CD4-positive, alpha-beta T cell treated with Interleukin-12 subunit alpha and Interleukin-12 subunit beta, for 1 hour (primary cell): ENCODE measurements around the gene MEIS2.

Source experiments
- DNase-seq: peaks from one replicate; pipeline ENCODE4 v3.0.0-alpha.2; 2020

MEIS2 gene

DNA sequence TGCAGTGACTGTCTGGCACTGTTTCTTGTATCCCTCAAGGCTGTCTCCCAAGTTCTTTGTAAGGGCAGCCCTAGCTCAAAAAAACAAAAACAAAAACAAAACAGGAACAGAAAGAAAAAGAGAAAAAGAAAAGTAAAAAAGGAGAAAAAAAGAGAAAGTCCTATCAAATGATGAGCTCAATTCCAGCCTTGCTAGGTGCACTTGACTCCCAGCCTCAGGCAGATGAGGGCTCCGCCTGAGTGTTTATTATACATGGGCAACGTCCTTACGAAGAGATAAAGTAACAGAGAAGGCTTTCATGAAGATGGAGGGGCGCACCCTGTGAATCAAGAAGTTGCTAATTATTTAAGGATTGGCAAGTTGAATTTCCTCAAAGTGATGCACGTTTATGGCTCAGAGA is 175.3 kb downstream of the MEIS2 start:
- no peak for DNase-seq

DNA sequence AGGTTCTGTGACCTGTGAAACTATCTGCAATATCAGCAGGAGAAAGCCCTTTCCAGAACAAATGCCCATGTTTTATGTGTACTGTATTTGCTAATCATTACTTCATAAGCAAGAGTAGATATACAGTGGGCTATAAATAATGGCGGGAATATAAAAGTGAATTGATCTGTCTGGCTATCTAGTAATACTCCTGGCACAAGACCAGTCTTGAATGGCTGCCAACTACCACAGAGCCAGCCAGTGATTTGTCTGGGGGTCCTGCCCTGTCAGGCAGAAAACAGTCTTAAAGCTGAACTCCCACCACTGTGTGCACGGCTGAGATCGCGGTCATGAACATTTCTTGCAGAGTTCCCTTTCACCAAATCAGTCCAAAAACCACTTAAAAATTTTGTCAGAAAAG is 176.3 kb downstream of the MEIS2 start:
- DNase-seq, result no peak

DNA sequence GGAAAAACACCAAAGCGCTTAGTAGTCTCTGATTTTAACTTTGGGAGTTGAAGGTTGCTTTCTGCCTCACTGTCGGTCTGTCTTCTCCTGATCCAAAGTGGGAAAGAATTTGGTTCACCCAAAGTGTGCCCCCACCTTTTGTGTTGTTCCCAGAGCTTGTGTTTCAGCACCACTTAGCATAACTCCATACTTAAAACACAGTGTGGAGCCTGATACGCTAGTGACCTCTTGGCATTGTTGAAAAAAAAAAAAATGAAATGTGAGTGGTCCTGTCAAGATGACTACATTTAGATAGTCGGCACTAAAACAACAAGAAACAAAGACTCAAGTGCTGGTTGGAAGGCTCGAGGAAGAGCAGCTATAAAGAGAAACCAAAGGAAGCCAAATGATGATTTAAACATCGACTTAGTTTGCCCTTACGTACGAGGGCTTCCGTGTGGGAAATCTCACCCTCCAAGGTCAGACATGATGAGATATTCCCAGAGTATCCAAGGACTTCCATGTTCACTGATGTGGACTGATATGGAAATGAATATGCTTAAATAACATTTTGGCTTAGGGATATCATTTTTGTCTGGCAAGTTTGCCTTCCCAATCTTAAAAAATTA is 178.8 kb downstream of the MEIS2 start:
- DNase-seq, result no peak

DNA sequence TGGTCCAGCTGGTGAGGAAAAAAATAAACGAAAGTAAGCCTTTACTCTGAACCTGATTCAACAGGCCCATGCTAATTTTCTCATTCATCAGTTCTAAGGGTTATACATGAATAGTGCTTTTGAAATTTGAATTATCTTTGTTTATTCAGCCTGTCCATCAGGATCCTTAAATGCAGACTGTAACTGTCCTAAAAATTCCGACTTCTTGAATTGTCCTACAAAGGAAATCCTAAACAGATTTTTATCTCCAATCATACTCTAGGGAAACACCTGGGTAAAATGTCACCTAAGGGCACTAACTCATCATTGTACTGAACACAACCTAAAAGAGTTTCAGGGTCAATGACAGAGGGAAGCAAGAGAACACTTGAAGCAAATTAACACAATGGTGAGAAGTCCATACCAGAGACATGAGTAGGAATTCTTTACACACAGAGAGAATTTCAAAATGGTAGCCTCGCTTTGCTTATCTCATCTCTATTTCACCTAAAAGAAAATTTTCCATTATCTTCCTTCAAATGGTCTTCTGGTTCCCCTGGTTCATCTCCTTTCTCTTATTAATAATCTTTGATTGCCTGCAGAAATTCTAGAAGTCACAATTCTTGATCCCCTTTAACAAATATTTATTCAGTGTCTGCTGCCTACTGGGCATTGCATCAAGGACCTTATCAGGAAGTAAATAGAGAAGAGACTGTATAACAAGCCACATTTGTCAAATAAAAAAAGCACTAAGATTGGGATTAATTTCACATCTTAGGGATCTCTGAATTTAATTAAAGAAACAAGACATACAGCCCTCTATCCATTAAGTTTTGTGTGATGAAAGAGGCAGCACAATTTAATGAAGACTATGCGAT is 182.7 kb downstream of the MEIS2 start:
- no peak for DNase-seq

DNA sequence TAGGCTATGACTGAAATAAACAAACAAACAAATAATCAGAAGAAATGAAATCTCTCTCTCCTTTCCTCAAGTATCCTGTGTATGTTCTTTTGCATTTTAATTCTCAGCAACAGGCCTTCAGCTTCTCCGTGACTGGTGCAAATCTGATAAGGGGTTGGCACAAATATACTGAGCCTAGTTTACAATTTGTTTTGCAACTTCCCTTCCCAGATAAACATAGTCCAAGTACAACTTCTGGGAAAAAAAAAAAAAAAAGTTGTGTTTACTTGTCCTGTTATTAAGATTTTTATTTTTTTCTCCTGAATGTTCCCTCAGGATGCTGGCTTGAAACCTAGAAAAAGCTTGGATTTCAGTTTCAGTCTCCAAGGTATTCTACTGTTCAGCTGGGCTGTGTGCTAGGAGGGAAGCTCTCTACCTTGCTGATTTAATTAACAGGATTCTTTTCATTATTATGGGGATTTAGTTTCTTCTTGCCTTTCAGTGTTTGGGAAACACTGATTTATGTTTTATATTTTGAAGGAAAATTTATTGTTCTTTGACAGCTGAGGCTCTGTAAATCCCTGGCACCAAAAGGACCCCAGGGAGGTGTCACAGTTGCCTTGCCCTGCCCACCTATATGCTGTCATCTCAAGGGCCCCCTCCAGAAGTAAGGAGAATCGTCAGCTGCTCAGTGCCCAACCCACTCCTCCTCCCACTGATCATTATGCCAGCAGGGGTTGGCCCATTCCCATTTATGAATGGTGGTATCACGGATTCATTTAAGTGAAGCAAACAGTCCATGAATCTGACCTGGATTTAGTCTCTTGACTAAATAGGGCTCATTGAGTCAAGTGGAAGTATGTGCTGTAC is 185.2 kb downstream of the MEIS2 start:
- DNase-seq, result no peak

DNA sequence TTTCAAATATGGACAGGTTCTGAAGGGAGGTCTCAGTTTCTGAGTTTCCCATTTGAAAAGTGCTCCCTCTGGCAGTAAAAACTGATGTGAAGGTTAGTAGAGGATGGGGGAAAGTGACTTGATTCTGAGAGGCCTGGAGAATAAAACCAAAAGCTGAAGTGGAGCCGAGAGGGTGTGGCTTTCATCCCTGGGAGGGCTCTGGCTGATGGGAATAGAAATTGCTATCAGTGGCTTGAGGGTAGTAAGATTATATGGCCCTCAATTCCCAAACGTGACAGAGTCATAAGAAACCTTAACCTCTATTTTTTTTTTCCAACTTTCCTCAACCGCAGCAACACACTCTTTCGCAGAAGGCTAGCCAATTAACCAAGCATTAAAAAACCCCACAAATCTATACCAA is 185.9 kb downstream of the MEIS2 start:
- no peak for DNase-seq

DNA sequence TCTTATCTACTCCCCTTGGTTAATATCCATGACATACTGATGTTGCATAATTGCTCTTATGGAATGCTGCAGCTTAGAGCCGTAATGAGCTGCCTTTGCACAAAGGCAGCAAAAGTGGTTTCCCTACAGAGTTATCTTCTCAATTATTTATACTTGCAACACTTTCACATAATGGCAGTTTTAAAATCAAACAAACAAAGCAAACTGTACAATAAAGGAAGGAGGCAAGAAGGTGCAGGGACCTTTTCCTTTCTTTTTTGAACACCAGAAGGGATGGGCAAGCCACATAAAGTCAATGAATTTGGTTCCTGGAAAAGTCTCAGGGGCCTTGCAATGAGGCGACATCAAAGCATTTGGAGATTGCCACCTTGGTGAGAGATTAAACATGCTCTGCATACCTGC is 188.0 kb downstream of the MEIS2 start:
- no peak for DNase-seq

DNA sequence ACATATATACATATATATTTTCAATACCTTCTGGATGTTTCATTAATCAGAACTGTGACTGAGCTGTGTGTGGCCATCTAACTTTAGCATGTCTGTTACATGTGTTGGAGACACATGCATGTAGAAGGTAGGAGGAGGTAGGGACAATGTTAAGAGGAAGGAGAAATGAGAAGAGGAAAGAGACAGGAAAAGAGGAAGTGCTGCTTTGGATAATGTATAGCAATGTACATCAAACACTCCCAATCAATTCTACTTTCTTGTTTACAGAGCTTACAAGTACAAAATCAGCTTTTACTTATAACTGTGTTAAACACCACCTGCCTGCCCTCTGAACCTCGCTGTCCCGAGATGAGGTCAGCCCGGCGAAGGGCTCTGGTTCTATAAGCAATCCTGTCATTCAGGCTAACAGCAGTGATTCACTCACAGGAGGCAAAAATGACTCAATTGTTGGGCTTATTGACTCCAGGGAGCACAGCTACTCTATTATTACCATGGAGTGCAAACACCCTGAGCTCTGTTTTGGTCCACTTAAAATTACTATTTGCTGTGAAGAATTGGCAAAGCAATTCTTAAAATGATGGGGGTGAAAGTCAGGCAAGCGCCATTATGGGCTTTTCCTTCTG is 188.9 kb downstream of the MEIS2 start:
- DNase-seq, result no peak

DNA sequence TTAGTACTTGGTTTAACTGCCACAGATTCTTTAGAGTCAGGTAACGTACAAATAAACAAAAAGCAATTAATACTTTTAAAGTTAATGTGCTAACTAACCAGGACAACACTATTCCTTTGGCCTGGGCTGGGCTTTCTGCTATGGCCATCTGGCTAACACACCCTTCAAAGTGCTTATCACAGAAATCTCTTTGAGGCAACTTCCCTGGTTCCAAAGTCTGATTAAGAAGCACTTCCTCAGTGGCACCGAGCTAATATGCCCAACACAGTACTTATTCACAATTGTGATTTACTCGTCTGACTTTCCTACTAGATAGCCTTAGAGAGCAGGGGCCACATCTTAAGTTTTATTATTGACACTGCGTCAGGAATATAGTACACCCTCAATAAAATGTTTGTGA is 191.4 kb downstream of the MEIS2 start:
- no peak for DNase-seq

DNA sequence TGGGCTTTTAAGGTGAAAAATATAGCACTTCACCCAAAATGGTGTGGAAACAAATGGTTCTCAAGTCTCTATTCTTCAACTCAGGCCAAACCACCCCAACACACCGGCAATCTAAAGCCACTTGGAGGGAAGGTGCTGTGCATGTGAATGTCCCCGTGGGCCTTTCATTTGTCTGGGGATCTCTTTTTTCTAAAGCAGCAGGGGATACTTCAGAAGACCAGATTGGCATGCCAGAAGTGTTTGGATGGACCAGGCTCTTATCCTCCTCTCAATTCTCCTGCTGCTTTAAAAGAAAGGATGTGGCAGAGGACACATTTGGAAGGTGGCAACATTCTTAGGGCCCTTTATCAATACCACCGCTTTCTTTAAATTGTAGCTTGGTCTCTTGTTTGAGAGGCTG is 193.1 kb downstream of the MEIS2 start:
- DNase-seq, result no peak

DNA sequence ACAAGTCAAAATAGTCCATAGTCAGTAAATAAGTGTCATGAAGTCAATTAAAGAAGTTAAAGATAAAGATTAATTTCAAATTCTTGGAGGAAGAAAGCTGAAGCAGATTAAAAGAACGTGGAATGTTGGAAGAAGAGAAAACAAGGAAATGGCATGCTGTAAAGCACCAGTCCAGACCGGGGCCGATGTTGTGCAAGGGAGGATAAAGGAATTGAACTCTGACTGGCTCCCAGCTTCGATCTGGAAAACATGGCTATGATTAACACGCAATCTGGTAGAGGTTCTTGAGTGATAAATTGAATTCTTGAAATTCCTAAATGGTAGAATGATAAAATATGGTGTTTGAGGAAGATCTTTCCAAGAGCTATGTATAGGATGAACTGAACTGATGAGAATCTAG is 194.4 kb downstream of the MEIS2 start:
- DNase-seq, result no peak

DNA sequence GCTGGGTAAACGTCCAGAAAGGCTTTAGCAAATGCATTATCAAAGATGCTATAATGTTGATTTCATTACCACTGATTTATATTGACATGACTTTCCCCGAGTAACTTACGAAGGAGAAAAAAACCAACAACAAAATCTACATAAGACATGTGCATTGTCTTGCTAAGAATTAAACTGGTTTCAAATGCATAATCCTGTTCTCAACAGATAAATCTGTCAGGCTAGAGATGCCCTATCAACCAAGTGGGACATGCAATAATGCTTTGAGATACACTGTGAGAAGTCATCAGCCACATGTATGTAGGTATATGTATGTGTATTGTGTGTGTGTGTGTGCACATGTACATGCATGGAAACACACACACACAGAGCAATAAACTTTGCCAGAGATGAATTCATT is 195.6 kb downstream of the MEIS2 start:
- no peak for DNase-seq

DNA sequence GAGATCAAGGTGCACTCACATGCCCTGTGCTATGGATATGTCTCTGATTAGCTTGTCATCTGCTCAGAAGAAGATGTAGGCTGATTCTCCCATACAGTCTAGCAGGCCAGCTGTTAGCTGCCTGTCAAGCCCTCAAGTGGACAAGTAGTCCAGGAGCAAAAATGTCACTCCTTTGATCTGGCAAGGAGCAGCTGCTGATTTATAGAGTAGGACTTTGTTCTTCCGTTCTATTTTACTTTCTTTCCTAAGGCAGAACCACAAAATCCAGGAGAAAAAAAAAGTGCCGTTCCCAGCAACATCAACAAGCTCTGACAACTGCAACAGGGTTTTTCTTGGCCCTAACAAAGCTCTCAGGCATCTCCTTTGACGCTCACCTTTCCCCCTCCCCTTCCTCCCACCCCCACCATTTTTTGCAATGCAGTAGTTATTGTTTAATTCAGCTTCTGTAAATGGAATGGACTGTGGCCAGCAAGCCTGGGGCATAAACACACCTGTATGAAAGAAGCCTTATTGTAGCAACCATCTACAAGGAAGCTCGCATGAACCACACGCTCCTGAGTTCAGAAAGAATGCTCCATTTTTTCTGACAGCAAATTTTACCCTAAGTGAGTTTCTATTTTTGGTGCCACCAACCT is 196.3 kb downstream of the MEIS2 start:
- no peak for DNase-seq

DNA sequence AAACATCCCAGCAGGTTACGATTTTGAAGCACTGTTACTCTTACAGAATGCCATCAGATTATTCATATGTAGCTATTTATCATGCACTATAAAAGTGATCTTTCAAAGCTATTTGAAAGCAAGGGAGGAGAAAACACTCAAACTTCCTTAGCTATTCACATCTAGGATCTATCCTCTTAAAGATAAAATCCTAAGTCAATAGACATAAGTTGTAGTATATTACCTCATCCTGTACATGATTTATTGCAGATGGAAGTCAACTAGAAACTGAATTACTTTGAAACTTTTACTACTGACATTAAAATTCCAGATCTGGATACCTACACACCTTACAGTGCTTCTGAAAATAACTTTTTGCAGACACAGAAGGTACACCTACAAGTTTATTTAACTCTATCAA is 197.2 kb downstream of the MEIS2 start:
- no peak for DNase-seq

DNA sequence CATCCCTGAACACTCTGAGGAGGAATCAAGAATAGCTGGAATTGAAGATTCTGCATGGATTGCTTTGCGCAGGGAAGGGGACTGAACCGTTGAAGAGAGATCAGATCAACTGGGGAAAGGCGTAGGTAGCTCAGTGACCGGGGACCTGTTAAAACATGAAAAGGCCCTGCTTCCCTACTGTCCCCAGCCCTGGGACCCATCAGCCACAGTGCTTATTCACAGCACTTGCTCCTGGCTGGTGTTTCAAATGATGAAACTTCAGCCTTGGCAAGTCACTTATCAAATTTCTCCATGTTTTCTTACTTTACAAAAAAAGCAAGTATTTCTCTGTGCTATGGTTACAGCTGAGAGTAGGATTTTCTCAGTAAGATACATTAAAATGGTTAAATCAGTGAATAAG is 199.3 kb downstream of the MEIS2 start:
- no peak for DNase-seq

DNA sequence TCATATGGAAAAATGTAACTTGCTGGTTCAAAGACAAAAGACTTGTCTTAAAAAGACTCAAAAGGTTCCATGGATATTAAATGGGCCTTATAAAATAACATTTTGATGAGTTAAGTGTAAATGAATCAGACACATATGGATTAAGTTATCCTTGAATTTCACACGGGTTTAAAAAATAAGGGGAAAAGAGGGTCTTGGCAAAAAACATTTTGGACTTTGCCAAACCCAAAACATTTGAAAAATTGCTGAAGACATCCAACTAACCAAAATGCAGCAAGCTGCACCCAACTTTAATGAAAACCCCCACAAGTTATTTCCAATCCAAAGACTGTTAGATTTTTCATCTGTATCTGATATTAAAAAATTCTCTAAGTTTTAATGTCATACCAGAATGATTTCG is 200.7 kb downstream of the MEIS2 start:
- no peak for DNase-seq

DNA sequence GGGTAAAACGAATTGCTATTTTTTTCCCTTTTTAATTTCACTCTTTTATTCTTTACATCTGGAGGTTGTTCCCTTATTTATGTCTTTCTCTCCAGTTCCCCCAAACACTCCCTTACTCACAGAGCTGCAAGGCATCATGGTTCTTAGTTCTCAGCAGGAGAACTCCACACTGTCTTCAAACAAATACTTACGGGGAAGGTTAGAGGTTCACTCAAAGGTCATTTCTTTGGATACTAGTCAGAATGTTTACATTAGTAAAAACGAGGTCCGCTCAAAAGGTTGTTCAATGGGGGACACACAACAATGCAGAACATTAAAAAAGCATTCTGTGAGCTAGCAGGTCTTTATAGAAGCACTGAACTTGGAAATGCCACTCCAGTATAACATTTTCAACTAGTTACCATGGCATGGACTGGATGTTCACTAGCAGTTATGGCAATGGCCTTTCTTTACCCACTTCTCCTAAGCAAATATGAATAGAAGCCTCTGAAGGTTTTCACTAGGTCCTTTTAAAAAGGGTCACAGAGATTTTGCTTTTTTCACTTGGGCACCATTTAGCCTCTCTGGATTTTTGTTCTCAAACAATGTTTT is 201.7 kb downstream of the MEIS2 start:
- no peak for DNase-seq

DNA sequence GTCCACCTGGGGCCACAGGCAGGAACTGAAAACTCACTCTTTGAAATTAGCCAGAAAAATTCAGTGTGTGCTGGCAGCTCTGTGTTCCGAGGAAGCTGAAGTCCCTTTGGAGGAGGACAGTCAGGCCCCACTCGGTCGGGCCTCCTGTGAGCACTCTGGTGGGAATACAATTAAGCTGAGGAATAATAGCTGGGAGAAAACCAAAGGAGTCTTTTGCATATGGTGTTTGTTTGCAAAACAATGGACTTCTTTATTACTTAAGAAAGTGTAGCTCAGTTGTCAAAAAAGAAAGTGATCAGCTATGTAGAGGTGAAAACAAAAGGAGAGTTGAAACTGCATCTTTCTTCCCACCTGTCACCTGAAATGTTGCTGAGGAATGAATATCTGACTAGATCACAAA is 202.5 kb downstream of the MEIS2 start:
- no peak for DNase-seq

DNA sequence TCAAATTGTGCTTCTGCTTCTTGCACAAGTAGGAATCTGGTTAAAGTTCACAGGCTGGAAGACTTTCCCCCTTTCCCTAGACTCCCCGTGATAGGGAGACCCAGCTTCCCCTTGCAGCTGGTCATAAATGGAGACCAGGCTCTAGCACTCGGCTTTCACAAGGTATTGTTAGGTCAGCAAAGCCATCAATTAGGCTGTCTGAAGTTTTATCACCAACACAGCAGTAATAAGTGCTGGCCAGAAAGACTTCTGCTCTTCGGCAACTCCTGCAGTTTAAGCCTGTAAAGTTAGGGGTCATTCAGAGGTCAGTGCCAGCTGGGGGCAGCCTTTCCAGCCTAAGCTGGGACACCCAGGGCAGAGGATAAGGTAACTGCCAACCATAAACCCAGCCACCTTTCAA is 203.4 kb downstream of the MEIS2 start:
- no peak for DNase-seq

DNA sequence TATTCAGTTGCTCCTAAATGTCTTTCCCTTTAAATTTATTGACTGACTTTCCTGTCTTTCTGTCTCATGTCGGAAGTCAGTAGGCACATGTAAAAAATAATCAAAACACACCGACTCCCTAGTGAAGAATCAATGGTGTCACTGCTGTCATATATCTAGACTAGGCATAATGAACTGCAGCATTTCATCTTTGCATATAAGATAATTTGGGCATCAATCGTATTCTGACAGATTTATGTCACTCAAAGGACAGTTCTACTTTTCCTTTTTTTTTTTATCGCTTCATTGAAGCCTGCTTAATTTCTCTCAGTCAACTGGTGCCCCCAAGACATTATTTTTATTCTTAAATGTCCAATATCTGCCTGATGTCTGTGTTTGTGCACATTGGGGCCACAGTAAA is 206.3 kb downstream of the MEIS2 start:
- no peak for DNase-seq

DNA sequence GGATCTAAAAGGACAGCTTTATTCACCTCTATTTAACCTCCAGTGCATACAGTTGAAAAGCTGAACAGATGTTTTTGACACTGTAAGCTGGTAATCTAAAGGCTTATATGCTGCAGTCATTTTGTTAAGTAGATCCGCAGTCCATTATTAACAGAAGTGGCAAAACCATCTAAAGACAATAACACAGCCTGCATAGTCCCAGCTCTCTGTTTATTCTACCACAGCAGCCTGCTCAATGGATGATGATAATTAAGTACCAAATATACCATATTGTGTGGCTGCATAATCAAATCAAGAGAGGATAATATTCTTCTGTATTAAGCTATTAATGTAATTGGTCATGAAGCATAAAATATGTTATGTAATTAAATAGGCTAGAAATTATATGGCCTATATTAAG is 207.1 kb downstream of the MEIS2 start:
- DNase-seq, result no peak
